K562 (cell line): Measurements from ENCODE around the gene SFPQ. TPM values are rescaled to one million over a fixed set of nuclear protein-coding genes. Genes with fewer than 3 reads are reported as not detected.

Experiments
- CREB3 ChIP-seq: fragments of 450-650 bp; conservative IDR thresholded peaks from 2 replicates; pipeline ENCODE4 v1.6.1; 2016; ENCODE audit warnings: missing genetic modification characterization, low read depth, mild to moderate bottlenecking, missing compliant biosample characterization, moderate library complexity
- ESRRA ChIP-seq: fragments of 450-650 bp; IDR thresholded peaks from 2 replicates; pipeline ENCODE4 v1.6.1; 2014; ENCODE audit warnings: low read depth, mild to moderate bottlenecking, moderate library complexity, borderline replicate concordance
- KAT2B ChIP-seq: IDR thresholded peaks from one replicate; pipeline ENCODE4 v1.6.1; 2012; ENCODE audit warnings: low read depth, mild to moderate bottlenecking, control low read depth, inconsistent platforms, low read length, moderate library complexity
- KLF13 ChIP-seq: fragments of 450-650 bp; IDR thresholded peaks from 2 replicates; pipeline ENCODE4 v1.6.1; 2016; ENCODE audit warnings: missing genetic modification characterization, low read depth, mild to moderate bottlenecking, missing compliant biosample characterization, moderate library complexity, borderline replicate concordance
- RBFOX2 ChIP-seq: fragments of 200-400 bp; formaldehyde crosslinking; IDR thresholded peaks from 2 replicates; pipeline ENCODE4 v1.6.1; 2017; ENCODE audit warnings: low read depth, mild to moderate bottlenecking, low read length, moderate library complexity
- SMAD3 ChIP-seq: fragments of 450-650 bp; formaldehyde crosslinking; conservative IDR thresholded peaks from 2 replicates; pipeline ENCODE4 v1.4.0; 2020; ENCODE audit warnings: mild to moderate bottlenecking
- ZNF174 ChIP-seq: fragments of 250-450 bp; sonication (Bioruptor Pico); IDR thresholded peaks from 2 replicates; pipeline ENCODE4 v1.4.0; 2020; ENCODE audit warnings: mild to moderate bottlenecking
- ZNF395 ChIP-seq: fragments of 200-800 bp; sonication (Bioruptor generic); IDR thresholded peaks from 2 replicates; pipeline ENCODE4 v1.6.1; 2017; ENCODE audit warnings: missing genetic modification characterization, missing compliant biosample characterization
- ZNF75A ChIP-seq: fragments of 450-650 bp; formaldehyde crosslinking; IDR thresholded peaks from 2 replicates; pipeline ENCODE4 v1.4.0; 2020; ENCODE audit warnings: mild to moderate bottlenecking
- polyA plus RNA-seq, 8 experiments: library from polyadenylated mRNA; depleted of rRNA in 4 of 8; stranded (reverse) in 5 of 8; unstranded in 3 of 8; fragments of >200 nt; fragmentation: Nextera tagmentation in 2 of 8; fragmentation: Illumina TruSeq in 1 of 8; extraction: Ambion mirVana in 2 of 8; extraction: Trizol in 1 of 8; gene quantifications; 2 replicates each; pipeline versions ENCODE4 v1.2.1 to v1.2.3, GENCODE V29; 2011 to 2014; ENCODE audit warnings: inconsistent platforms in 1 of 8, missing spikeins in 1 of 8
- total RNA-seq, 7 experiments: library from RNA; depleted of rRNA in 6 of 7; stranded (reverse); fragments of >200 nt in 6 of 7; fragmentation: Illumina TruSeq in 2 of 7; extraction: Trizol in 2 of 7; gene quantifications; 2 replicates each; pipeline versions ENCODE4 v1.2.1 to v1.2.3, GENCODE V29; 2011 to 2021; ENCODE audit warnings: low replicate concordance in 1 of 7
- TF ChIP-seq, protein P1 (sequence below): fragments of 250-450 bp; sonication (Bioruptor Pico); IDR thresholded peaks from 2 replicates; pipeline ENCODE4 v1.6.1; 2021; ENCODE audit warnings: mild to moderate bottlenecking

The SFPQ gene
- total and polyA plus RNA-seq, 9 of the 15 experiments (the other 6 are each of a cell fraction or from before 2014, with no cell fraction given), result 69.7 to 562 (median 399) TPM

- TF ChIP-seq KLF13, result no peak
- TF ChIP-seq CREB3 (tag), result no peak
- no peak for TF ChIP-seq RBFOX2
- TF ChIP-seq, protein P1, sequence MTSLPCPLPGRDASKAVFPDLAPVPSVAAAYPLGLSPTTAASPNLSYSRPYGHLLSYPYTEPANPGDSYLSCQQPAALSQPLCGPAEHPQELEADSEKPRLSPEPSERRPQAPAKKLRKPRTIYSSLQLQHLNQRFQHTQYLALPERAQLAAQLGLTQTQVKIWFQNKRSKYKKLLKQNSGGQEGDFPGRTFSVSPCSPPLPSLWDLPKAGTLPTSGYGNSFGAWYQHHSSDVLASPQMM (CRISPR knock-in tag), result no peak
- TF ChIP-seq SMAD3 (CRISPR knock-in tag), result no peak
- no peak for TF ChIP-seq ESRRA
- no peak for TF ChIP-seq KAT2B
- TF ChIP-seq ZNF395 (CRISPR knock-in tag), result 0 out of 2 replicates have a peak, but pooled peaks have one; percentile 50
- no peak for TF ChIP-seq ZNF75A (CRISPR knock-in tag)
- TF ChIP-seq ZNF174 (CRISPR knock-in tag), result no peak
Observed at GRCh38 chr1:35175098-35175576, 17.8 kb downstream of the SFPQ start (continued).
